KBM-7 (cell line): ENCODE measurements around the gene TAGAP.
"Not testable (repeated sequence)": the region's sequence is repeated elsewhere in the genome, so short reads cannot be mapped to it uniquely, and the experiment has no call there.

ENCODE experiments used
- DNase-seq: peaks from one replicate; pipeline ENCODE4 v3.0.0-alpha.2; 2015
- in situ Hi-C: fragments of 300-500 bp; cut with MboI; formaldehyde crosslinking; loops from 2 replicates; pipeline ENCODE4 v1.14.3; 2020; ENCODE audit warnings: low sequenced_read_pairs, low pct_unique_long_range_greater_than_20kb, mixed read lengths

TAGAP gene

DNA sequence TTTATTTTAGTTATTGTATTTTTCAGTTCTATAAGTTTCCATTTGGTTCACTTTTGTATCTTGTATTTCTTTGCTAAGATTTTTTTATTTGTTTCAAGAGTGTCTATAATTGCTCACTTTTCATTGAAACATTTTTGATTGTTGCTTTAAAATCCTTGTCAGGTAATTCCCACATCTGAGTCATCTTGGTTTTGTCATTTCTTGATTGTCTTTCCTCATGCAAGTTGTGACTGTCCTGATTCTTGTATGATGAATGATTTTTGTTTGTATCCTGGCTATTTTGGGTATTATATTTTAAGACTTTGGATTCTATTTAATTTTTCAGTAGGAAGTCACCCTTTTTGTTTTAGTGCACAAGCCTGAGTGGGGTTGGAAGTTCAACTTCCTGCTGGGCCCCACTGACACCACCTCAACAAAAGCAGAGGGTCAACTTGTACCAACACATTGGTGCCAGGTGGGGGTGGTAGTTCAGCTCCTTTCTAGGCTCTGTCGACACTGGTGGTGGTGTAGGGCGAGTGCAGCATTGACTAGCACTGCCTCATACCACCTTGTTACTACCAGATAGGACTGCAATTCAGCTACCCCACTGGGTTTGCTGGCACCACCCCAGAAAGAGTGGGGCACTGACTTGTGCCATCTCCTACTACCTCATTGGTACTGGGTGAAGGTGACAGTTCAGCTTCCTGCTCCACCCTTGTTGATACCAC, 53.6 kb downstream of the TAGAP start:
- in situ Hi-C loops = loop anchor here (25.0 kb wide), 1 partner anchor 779 kb away; no protein-coding TSS in a partner anchor
- DNase-seq = no peak

DNA sequence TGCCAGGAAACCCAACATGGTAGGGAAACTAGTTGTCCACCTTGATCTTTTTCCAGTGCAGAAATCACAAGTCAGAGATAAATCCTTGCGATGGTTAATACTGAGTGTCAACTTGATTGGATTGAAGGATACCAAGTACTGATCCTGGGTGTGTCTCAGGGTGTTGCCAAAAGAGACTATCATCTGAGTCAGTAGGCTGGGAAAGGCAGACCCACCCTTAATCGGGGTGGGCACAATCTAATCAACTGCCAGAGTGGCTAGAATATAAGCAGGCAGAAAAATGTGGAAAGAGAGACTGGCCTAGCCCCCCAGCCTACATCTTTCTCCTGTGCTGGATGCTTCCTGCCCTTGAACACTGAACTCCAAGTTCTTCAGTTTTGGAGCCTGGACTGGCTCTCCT, 55.1 kb downstream of the TAGAP start:
- DNase-seq = not testable (repeated sequence)
- in situ Hi-C loops = loop anchor here (25.0 kb wide), 1 partner anchor 777 kb away; no protein-coding TSS in a partner anchor

DNA sequence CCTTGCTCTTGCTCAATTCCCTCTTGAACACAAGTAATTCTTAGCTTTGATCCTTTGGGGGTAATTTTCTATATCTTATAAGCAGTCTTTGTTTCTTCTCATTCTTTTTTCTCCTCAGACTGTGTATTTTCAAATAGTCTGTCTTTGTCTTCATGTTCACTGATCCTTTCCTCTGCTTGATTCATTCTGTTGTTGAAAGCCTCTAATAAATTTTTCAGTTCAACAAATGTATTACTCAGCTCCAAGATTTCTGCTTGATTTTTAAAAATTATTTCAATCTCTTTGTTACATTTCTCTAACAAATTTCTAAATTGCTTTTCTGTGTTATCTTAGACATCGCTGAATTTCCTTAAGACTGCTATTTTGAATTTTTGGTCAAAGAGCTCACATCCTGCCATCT, 56.3 kb downstream of the TAGAP start:
- DNase-seq = no peak
- in situ Hi-C loops = loop anchor here (25.0 kb wide), 1 partner anchor 776 kb away; no protein-coding TSS in a partner anchor

DNA sequence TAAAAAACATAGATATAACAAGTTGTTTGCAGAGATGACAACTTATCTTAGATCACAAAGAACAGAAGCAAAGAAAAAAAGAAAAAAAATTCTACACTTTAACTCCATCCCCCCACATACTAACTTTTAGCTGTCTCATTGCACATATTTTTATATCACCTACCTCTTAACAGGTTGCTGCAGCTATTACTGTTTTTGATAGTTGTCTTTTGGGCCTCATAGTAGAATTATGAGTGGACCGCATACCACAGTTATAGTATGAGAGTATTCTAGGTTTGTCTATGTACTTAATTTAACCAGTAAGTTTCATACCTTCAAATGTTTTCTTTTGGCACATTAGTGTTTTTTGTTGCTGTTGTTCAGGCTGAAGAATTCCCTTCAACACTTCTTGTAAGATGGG, 57.1 kb downstream of the TAGAP start:
- in situ Hi-C loops = loop anchor here (25.0 kb wide), 1 partner anchor 775 kb away; no protein-coding TSS in a partner anchor
- no peak for DNase-seq
